Tibial nerve (tissue), 4 donors: ENCODE data around the gene TNKS1BP1. TPM values are rescaled to one million over a fixed set of nuclear protein-coding genes. Genes with fewer than 3 reads are reported as not detected.

Source experiments
- DNase-seq, 2 donors: peaks; one replicate each; pipeline ENCODE4 v3.0.0-alpha.2; 2019; ENCODE audit warnings: low spot score in 2 of 2
- H3K27ac ChIP-seq, 4 donors: fragments of 200-600 bp; sonication (generic) in 3 of 4; one replicate each; pipeline ENCODE4 v1.5.1; 2017 to 2019; ENCODE audit warnings: mild to moderate bottlenecking in 1 of 4
- H3K27me3 ChIP-seq, 2 donors: fragments of 200-600 bp; sonication (generic) in 1 of 2; one replicate each; pipeline versions ENCODE4 v1.5.1 to v1.6.0; 2017 to 2019
- H3K36me3 ChIP-seq, 3 donors: fragments of 200-600 bp; sonication (generic); one replicate each; pipeline ENCODE4 v1.5.1; 2018 to 2019
- H3K4me1 ChIP-seq, 4 donors: fragments of 200-600 bp; sonication (generic) in 3 of 4; one replicate each; pipeline ENCODE4 v1.5.1; 2017 to 2019
- H3K4me3 ChIP-seq, 4 donors: fragments of 200-600 bp; sonication (generic) in 3 of 4; one replicate each; pipeline ENCODE4 v1.5.1; 2017 to 2019; ENCODE audit warnings: mild to moderate bottlenecking in 1 of 4, moderate library complexity in 1 of 4
- H3K9me3 ChIP-seq, 4 donors: fragments of 200-600 bp; sonication (generic) in 3 of 4; one replicate each; pipeline ENCODE4 v1.5.1; 2017 to 2019
- CTCF ChIP-seq, 5 experiments: fragments of 200-600 bp in 3 of 5; fragments of 450-650 bp in 2 of 5; sonication (generic) in 3 of 5; IDR thresholded peaks; one replicate each; pipeline ENCODE4 v1.5.1; 2016 to 2019; ENCODE audit warnings: antibody characterized with exemption in 5 of 5, mild to moderate bottlenecking in 3 of 5, moderate library complexity in 2 of 5
- EP300 ChIP-seq, 2 donors: sonication (generic); formaldehyde crosslinking; IDR thresholded peaks; one replicate each; pipeline ENCODE4 v1.6.1; 2017; ENCODE audit warnings: antibody characterized with exemption in 2 of 2, mild to moderate bottlenecking in 1 of 2
- POLR2A ChIP-seq, 2 donors: fragments of 450-650 bp; IDR thresholded peaks; one replicate each; pipeline ENCODE4 v1.6.1; 2017; ENCODE audit warnings: antibody characterized with exemption in 2 of 2, mild to moderate bottlenecking in 2 of 2, moderate library complexity in 2 of 2
- WGBS, 2 donors: methylation state at CpG; one replicate each; pipeline ENCODE4 v1.1.5; 2018; 5-methylcytosine and 5-hydroxymethylcytosine counted together
- total RNA-seq, 4 donors: library from RNA; depleted of rRNA; stranded (reverse); fragments of >200 nt; gene quantifications; one replicate each; pipeline ENCODE4 v1.1.0, GENCODE V29; 2016

Gene TNKS1BP1
- total RNA-seq, 4 donors from 2014 or later, result 147 to 238 (median 204) TPM

GRCh38 chr11:57254631-57255030 lies 70.1 kb downstream of the TNKS1BP1 start:
- H3K9me3 ChIP-seq, result peaks cover 0 to 22% (median 3%) of the 10 kb centered on the region in 4 donors
- H3K27ac ChIP-seq, result no peak overlapping the region
- no peaks in the 10 kb centered on the region for H3K36me3 ChIP-seq
- TF ChIP-seq EP300 (IDR thresholded peaks at IDR 0.05) (no peak), POLR2A (IDR thresholded peaks at IDR 0.05) (no peak), CTCF (IDR thresholded peaks at IDR 0.05) (no peak)
- H3K27me3 ChIP-seq, result no peaks in the 10 kb centered on the region
- no peak overlapping the region for H3K4me3 ChIP-seq
- H3K4me1 ChIP-seq, result no peaks in the 10 kb centered on the region
- DNase-seq, result no peak

- WGBS, 2 donors, result 27 to 48% methylated on average over 5 of the region's 5 CpGs
- TF ChIP-seq EP300 (IDR thresholded peaks at IDR 0.05), result no peak
- no peak for TF ChIP-seq POLR2A (IDR thresholded peaks at IDR 0.05)
- no peak for TF ChIP-seq CTCF (IDR thresholded peaks at IDR 0.05)
- H3K36me3 ChIP-seq, result no peaks in the 10 kb centered on the region
- H3K4me1 ChIP-seq, result peaks cover 0 to 10% (median 0%) of the 10 kb centered on the region in 4 donors
- no peak overlapping the region for H3K4me3 ChIP-seq
- DNase-seq, result peak in 1 of 2 donors; percentile 30
- H3K27me3 ChIP-seq, result no peaks in the 10 kb centered on the region
- H3K27ac ChIP-seq, result no peak overlapping the region
- peaks cover 0 to 8% (median 0%) of the 10 kb centered on the region in 4 donors for H3K9me3 ChIP-seq
Measured at GRCh38 chr11:57251491-57252104, 73.2 kb downstream of the TNKS1BP1 start.

- Histone ChIP-seq H3K4me1 (peaks cover 0 to 10% (median 0%) of the 10 kb centered on the region in 4 donors), H3K27me3 (no peaks in the 10 kb centered on the region), H3K9me3 (peaks cover 0 to 2% (median 0%) of the 10 kb centered on the region in 4 donors), H3K4me3 (no peak overlapping the region), H3K36me3 (no peaks in the 10 kb centered on the region), H3K27ac (no peak overlapping the region)
- WGBS, 2 donors, result 88 to 93% methylated on average over 2 of the region's 2 CpGs
- no peak for DNase-seq
- TF ChIP-seq EP300 (IDR thresholded peaks at IDR 0.05), result no peak
- TF ChIP-seq CTCF (IDR thresholded peaks at IDR 0.05), result no peak
- no peak for TF ChIP-seq POLR2A (IDR thresholded peaks at IDR 0.05)
Measured at GRCh38 chr11:57251037-57251436, 73.7 kb downstream of the TNKS1BP1 start.

Other genes starting within 250 kb of the TNKS1BP1 start
- gene LRRC55, start 143.0 kb downstream of the TNKS1BP1 start, total RNA-seq, result not detected
- 10 to 100 TPM in 1 of 4 donors, 1 to 10 TPM in 1, under 1 TPM in 2; 0.63 to 12.9 (median 2.0) TPM for gene APLNR, start 87.7 kb downstream of the TNKS1BP1 start, total RNA-seq
- gene SSRP1, start 10.9 kb upstream of the TNKS1BP1 start, total RNA-seq, result 10 to 100 TPM; 51.0 to 67.5 (median 56.5) TPM
- gene P2RX3, start 13.4 kb upstream of the TNKS1BP1 start, total RNA-seq, result under 1 TPM in 1 of 4 donors, not detected in 3; 0.22 TPM
- not detected for gene PRG3, start 56.2 kb upstream of the TNKS1BP1 start, total RNA-seq
- gene PRG2, start 65.7 kb upstream of the TNKS1BP1 start, total RNA-seq, result under 1 TPM in 1 of 4 donors, not detected in 3; 0.39 TPM
- 100 to 1,000 TPM in 2 of 4 donors, 10 to 100 TPM in 2; 42.2 to 110 (median 94.7) TPM for gene SLC43A3, start 102.2 kb upstream of the TNKS1BP1 start, total RNA-seq
- 1 to 10 TPM in 1 of 4 donors, under 1 TPM in 2, not detected in 1; 0.20 to 1.5 (median 0.42) TPM for gene RTN4RL2, start 135.6 kb upstream of the TNKS1BP1 start, total RNA-seq
- 10 to 100 TPM; 35.8 to 47.3 (median 42.4) TPM for gene SLC43A1, start 190.8 kb upstream of the TNKS1BP1 start, total RNA-seq
- 10 to 100 TPM; 20.2 to 51.6 (median 40.1) TPM for gene TIMM10, start 205.8 kb upstream of the TNKS1BP1 start, total RNA-seq
- gene SMTNL1, start 212.6 kb upstream of the TNKS1BP1 start, total RNA-seq, result not detected
- 10 to 100 TPM; 22.4 to 35.7 (median 25.5) TPM for gene UBE2L6, start 242.7 kb upstream of the TNKS1BP1 start, total RNA-seq